IMR-90 (cell line): ENCODE data around the gene KIF3A. TPM values are rescaled to one million over a fixed set of nuclear protein-coding genes. Genes with fewer than 3 reads are reported as not detected.

Experiments used
- ATAC-seq: fragments of 200-7000 bp; cut with Tn5 transposase; 2 replicates; pipeline ENCODE4 v1.9.1; 2020; ENCODE audit warnings: low read depth, mild to moderate bottlenecking, moderate library complexity
- BruUV-seq: library from RNA; stranded (reverse); fragments of 400-500 nt; replicated peaks from 2 replicates; lab custom pipeline; 2021; lab: Mats Ljungman, UMichigan
- CTCF ChIA-PET: fragments of 300-600 bp; formaldehyde crosslinking; extraction: SDS; loops from one replicate; lab custom pipeline; 2021; ENCODE audit warnings: antibody characterized with exemption; lab: Yijun Ruan, JAX
- POLR2A ChIA-PET: fragments of 300-600 bp; sonication (Branson Sonifier 250); formaldehyde crosslinking; loops from one replicate; lab custom pipeline; 2022; ENCODE audit warnings: antibody characterized with exemption; ENCODE audit not compliant: unreplicated experiment; lab: Charles Lee
- DNase-seq: peaks from one replicate; pipeline ENCODE4 v3.0.0; 2013
- H2AFZ ChIP-seq: replicated peaks from 2 replicates; pipeline ENCODE3; 2013; ENCODE audit warnings: low read length, mild to moderate bottlenecking; ENCODE audit not compliant: poor library complexity
- H2AK5ac ChIP-seq: 2 replicates; pipeline ENCODE4 v1.6.1; 2013; ENCODE audit warnings: low read depth, low read length, inconsistent platforms
- H2AK9ac ChIP-seq: replicated peaks from 2 replicates; pipeline ENCODE3; 2013; ENCODE audit warnings: mild to moderate bottlenecking, low read depth, low read length, moderate library complexity; ENCODE audit not compliant: poor library complexity
- H2BK120ac ChIP-seq: 2 replicates; pipeline ENCODE4 v1.6.1; 2013; ENCODE audit warnings: low read depth, low read length, inconsistent platforms
- H2BK15ac ChIP-seq: 3 replicates; pipeline ENCODE4 v1.6.1; 2013; ENCODE audit warnings: low read depth, low read length, inconsistent platforms
- H2BK20ac ChIP-seq: 2 replicates; pipeline ENCODE4 v1.6.1; 2013; ENCODE audit warnings: low read depth, mild to moderate bottlenecking, inconsistent platforms, low read length, moderate library complexity
- H2BK5ac ChIP-seq: 2 replicates; pipeline ENCODE4 v1.6.1; 2013; ENCODE audit warnings: mild to moderate bottlenecking, low read depth, low read length, inconsistent platforms; ENCODE audit not compliant: poor library complexity, severe bottlenecking
- H3K14ac ChIP-seq: replicated peaks from 2 replicates; pipeline ENCODE4 v1.6.1; 2013; ENCODE audit warnings: low read depth, low read length, inconsistent platforms
- H3K18ac ChIP-seq: 2 replicates; pipeline ENCODE4 v1.6.1; 2013; ENCODE audit warnings: low read depth, low read length, control low read depth
- H3K23ac ChIP-seq: 2 replicates; pipeline ENCODE4 v1.6.1; 2013; ENCODE audit warnings: low read depth, low read length, inconsistent platforms
- H3K27ac ChIP-seq: 2 replicates; pipeline ENCODE4 v1.5.1; 2013; ENCODE audit warnings: mild to moderate bottlenecking, control low read depth, low read length; ENCODE audit not compliant: insufficient read depth
- H3K27me3 ChIP-seq: 2 replicates; pipeline ENCODE4 v1.6.1; 2013; ENCODE audit warnings: low read length; ENCODE audit not compliant: control insufficient read depth, insufficient read depth
- H3K36me3 ChIP-seq: 2 replicates; pipeline ENCODE4 v1.6.1; 2013; ENCODE audit warnings: low read length, mixed read lengths; ENCODE audit not compliant: control insufficient read depth, insufficient read depth
- H3K4ac ChIP-seq: 2 replicates; pipeline ENCODE4 v1.6.1; 2013; ENCODE audit warnings: low read depth, low read length, inconsistent platforms
- H3K4me1 ChIP-seq: 2 replicates; pipeline ENCODE4 v1.6.1; 2013; ENCODE audit warnings: low read length, mixed read lengths; ENCODE audit not compliant: control insufficient read depth, insufficient read depth
- H3K4me2 ChIP-seq: 2 replicates; pipeline ENCODE4 v1.6.1; 2013; ENCODE audit warnings: low read depth, mild to moderate bottlenecking, control low read depth, low read length, moderate library complexity
- H3K4me3 ChIP-seq: 2 replicates; pipeline ENCODE4 v1.5.1; 2013; ENCODE audit warnings: low read depth, mild to moderate bottlenecking, control low read depth, low read length, moderate library complexity; ENCODE audit not compliant: insufficient read depth
- H3K56ac ChIP-seq: 2 replicates; pipeline ENCODE4 v1.6.1; 2013; ENCODE audit warnings: low read length, inconsistent platforms; ENCODE audit not compliant: insufficient read depth; ENCODE audit errors: extremely low read depth
- H3K79me1 ChIP-seq, 2 experiments: 2 replicates each; pipeline ENCODE4 v1.6.1; 2013; ENCODE audit warnings: low read length in 2 of 2, inconsistent platforms in 1 of 2, low read depth in 1 of 2
- H3K9ac ChIP-seq: 2 replicates; pipeline ENCODE4 v1.6.1; 2013; ENCODE audit warnings: low read depth, low read length, control low read depth
- H3K9me1 ChIP-seq: 2 replicates; pipeline ENCODE4 v1.6.1; 2013; ENCODE audit warnings: low read length, inconsistent platforms; ENCODE audit not compliant: insufficient read depth
- H3K9me3 ChIP-seq: 2 replicates; pipeline ENCODE4 v1.6.1; 2013; ENCODE audit warnings: low read length; ENCODE audit not compliant: control insufficient read depth, insufficient read depth
- H4K20me1 ChIP-seq: 2 replicates; pipeline ENCODE4 v1.6.1; 2013; ENCODE audit warnings: low read length, inconsistent platforms; ENCODE audit not compliant: insufficient read depth
- H4K5ac ChIP-seq: 2 replicates; pipeline ENCODE4 v1.6.1; 2013; ENCODE audit warnings: mild to moderate bottlenecking, low read depth, low read length, control low read depth
- H4K8ac ChIP-seq, 2 experiments: 2 replicates each; pipeline ENCODE4 v1.6.1; 2013; ENCODE audit warnings: low read depth in 2 of 2, low read length in 2 of 2, control low read depth in 1 of 2, inconsistent platforms in 1 of 2
- H4K91ac ChIP-seq: 2 replicates; pipeline ENCODE4 v1.6.1; 2013; ENCODE audit warnings: low read depth, low read length, inconsistent platforms; ENCODE audit not compliant: insufficient read depth
- BHLHE40 ChIP-seq: fragments of 150-350 bp; IDR thresholded peaks from 2 replicates; pipeline ENCODE4 v1.6.1; 2016; ENCODE audit warnings: mild to moderate bottlenecking, low read depth, low read length
- RAD21 ChIP-seq: IDR thresholded peaks from 2 replicates; pipeline ENCODE4 v1.6.1; 2012; ENCODE audit warnings: low read length, improper control_type of control experiment
- RFX5 ChIP-seq: IDR thresholded peaks from 2 replicates; pipeline ENCODE4 v1.8.0; 2012; ENCODE audit warnings: low read depth, mild to moderate bottlenecking, low read length, moderate library complexity
- WGBS, 2 experiments: methylation state at CpG; one replicate each; pipeline versions ENCODE4 v1.1.5 to v1.1.7; 2013; ENCODE audit warnings: missing lambda C conversion rate in 2 of 2; ENCODE audit not compliant: insufficient read length in 1 of 2; ENCODE audit errors: extremely low coverage in 2 of 2; 5-methylcytosine and 5-hydroxymethylcytosine counted together
- dilution Hi-C: fragments of 300-500 bp; cut with HindIII; formaldehyde crosslinking; loops from one replicate; pipeline ENCODE4 v1.14.3; 2018; ENCODE audit warnings: low sequenced_read_pairs; ENCODE audit not compliant: unreplicated experiment
- in situ Hi-C: fragments of 300-500 bp; cut with MboI; formaldehyde crosslinking; loops from 3 replicates; pipeline ENCODE4 v1.14.3; 2019; ENCODE audit warnings: low sequenced_read_pairs, inconsistent platforms, mixed read lengths
- intact Hi-C: fragments of 100-400 bp; cut with micrococcal nuclease; formaldehyde crosslinking; loops from 2 replicates; pipeline ENCODE4 v1.10.0; 2022
- polyA plus RNA-seq, 3 experiments: library from polyadenylated mRNA; depleted of rRNA; stranded (reverse); fragments of >200 nt; gene quantifications; 2 replicates each; pipeline ENCODE4 v1.2.3, GENCODE V29; 2012; ENCODE audit warnings: low replicate concordance in 1 of 3
- total RNA-seq: library from RNA; depleted of rRNA; stranded (reverse); fragments of >200 nt; gene quantifications from 2 replicates; pipeline ENCODE4 v1.2.3, GENCODE V29; 2012

Gene KIF3A
- total and polyA plus RNA-seq, 2 of the 4 experiments (the other 2 are of a cell fraction), result 4.3 to 4.5 TPM

DNA sequence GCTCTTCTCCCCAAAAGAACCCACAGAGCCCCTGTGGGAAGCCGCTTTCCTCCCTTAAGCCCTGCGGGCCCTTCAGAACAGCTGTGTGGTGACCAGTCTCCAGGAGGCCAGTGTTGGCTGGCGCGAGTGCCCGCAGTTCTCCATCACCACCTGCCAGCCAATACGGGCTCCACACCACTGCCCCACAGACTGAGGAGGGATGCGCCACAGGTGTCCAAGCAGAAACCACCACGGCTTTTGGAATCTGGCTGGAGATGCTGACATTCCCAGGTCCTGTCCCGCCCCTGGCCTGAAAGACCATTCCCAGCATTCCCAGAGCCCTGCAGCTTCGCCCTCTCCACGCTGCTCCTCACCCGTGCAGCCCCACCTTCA lies 22.7 kb upstream of the KIF3A start:
- DNase-seq (no peak), ATAC-seq (no peak)
- H4K8ac ChIP-seq, result no peak overlapping the region
- H3K4me1 ChIP-seq, result no peaks in the 10 kb centered on the region
- no peak overlapping the region for H2BK15ac ChIP-seq
- no peak overlapping the region for H3K18ac ChIP-seq
- H2BK5ac ChIP-seq, result no peak overlapping the region
- H4K20me1 ChIP-seq, result no peaks in the 10 kb centered on the region; the same call in 1 of the 2 replicates
- H2AFZ ChIP-seq, result no peak overlapping the region
- intact Hi-C loops (no loop called here), dilution Hi-C loops (no loop called here), in situ Hi-C loops (no loop called here)
- no peak overlapping the region for H3K4me2 ChIP-seq
- H2AK9ac ChIP-seq, result no peak overlapping the region
- no peak overlapping the region for H3K14ac ChIP-seq
- H3K56ac ChIP-seq, result no peak overlapping the region
- H3K36me3 ChIP-seq, result peaks cover 54% of the 10 kb centered on the region
- POLR2A ChIA-PET, result no interaction called here
- H2BK20ac ChIP-seq, result no peak overlapping the region
- no peak overlapping the region for H3K9ac ChIP-seq
- no peak overlapping the region for H2BK120ac ChIP-seq
- H2AK5ac ChIP-seq, result no peak overlapping the region
- CTCF ChIA-PET, result no interaction called here
- H3K27ac ChIP-seq, result no peak overlapping the region
- no peaks in the 10 kb centered on the region for H3K9me3 ChIP-seq
- no peak for TF ChIP-seq BHLHE40
- TF ChIP-seq RFX5, result no peak
- TF ChIP-seq RAD21, result no peak
- H3K9me1 ChIP-seq, result no peaks in the 10 kb centered on the region
- H3K4me3 ChIP-seq, result no peak overlapping the region
- BruUV-seq, result no TSS peak
- no peak overlapping the region for H4K5ac ChIP-seq
- no peak overlapping the region for H4K91ac ChIP-seq
- H3K23ac ChIP-seq, result no peak overlapping the region
- 0 out of 4 replicates have a peak, but pooled peaks cover 0 to 6% of the 10 kb centered on the region in 2 experiments for H3K79me1 ChIP-seq
- no peaks in the 10 kb centered on the region for H3K27me3 ChIP-seq
- 100% methylated on average over 4 of the region's 12 CpGs; no CpG with 5 or more reads in 1 of the 2 experiments for WGBS, 2 experiments
- no peak overlapping the region for H3K4ac ChIP-seq
